ENCODE data around the gene TTC29.
"Not testable (repeated sequence)": the region's sequence is repeated elsewhere in the genome, so short reads cannot be mapped to it uniquely, and the experiment has no call there.

Gene TTC29

GRCh38 chr4:146674829-146675570, 270.7 kb downstream of the TTC29 start:
- CTCF ChIA-PET: no interaction called here
- H3K27ac ChIP-seq (ENCODE audit: extremely low read depth, low read depth, low read length): no peak overlapping the region
- no peaks in the 10 kb centered on the region for H3K36me3 ChIP-seq (ENCODE audit: control insufficient read depth in 2 of 2, insufficient read depth in 1 of 2, low read length in 2 of 2)
- H3K9me3 ChIP-seq (ENCODE audit: control insufficient read depth, insufficient read depth, low read depth, low read length): no peaks in the 10 kb centered on the region
- no peak overlapping the region for H3K4me3 ChIP-seq (ENCODE audit: low read depth, low read length)
- POLR2A ChIA-PET: no interaction called here
- TF ChIP-seq PATZ1 (tag by site-specific recombination; IDR thresholded peaks at IDR 0.05): no peak
- no peak for TF ChIP-seq ZBTB8A (tag by site-specific recombination; IDR thresholded peaks at IDR 0.05)
- no peak for TF ChIP-seq GLI2 (tag by site-specific recombination; IDR thresholded peaks at IDR 0.05; ENCODE audit: borderline replicate concordance, low read depth)
- no peak for TF ChIP-seq ZNF19 (tag by site-specific recombination; IDR thresholded peaks at IDR 0.05; ENCODE audit: low read depth)
- no peak for TF ChIP-seq ZNF629 (tag by site-specific recombination; IDR thresholded peaks at IDR 0.05)
- no peak for TF ChIP-seq ZNF324 (tag by site-specific recombination; IDR thresholded peaks at IDR 0.05)
- TF ChIP-seq ZNF335 (tag by site-specific recombination; conservative IDR thresholded peaks at IDR 0.05): no peak
- no peak for TF ChIP-seq KLF16 (tag by site-specific recombination; IDR thresholded peaks at IDR 0.05)
- no peak for TF ChIP-seq ZNF426 (tag by site-specific recombination; IDR thresholded peaks at IDR 0.05)
- no peak for TF ChIP-seq ZNF10 (tag by site-specific recombination; IDR thresholded peaks at IDR 0.05)
- TF ChIP-seq ZNF580 (tag by site-specific recombination; IDR thresholded peaks at IDR 0.05): no peak
- no peak for TF ChIP-seq BCL11B (tag by site-specific recombination; IDR thresholded peaks at IDR 0.05; ENCODE audit: low read depth)
- H3K4me1 ChIP-seq (ENCODE audit: control insufficient read depth, insufficient read depth, low read length): no peaks in the 10 kb centered on the region

GRCh38 chr4:146663968-146664311, 281.7 kb downstream of the TTC29 start:
- H3K4me3 ChIP-seq (ENCODE audit: low read depth, low read length); CTCF ChIA-PET; H3K27ac ChIP-seq (ENCODE audit: extremely low read depth, low read depth, low read length); H3K9me3 ChIP-seq (ENCODE audit: control insufficient read depth, insufficient read depth, low read depth, low read length); H3K4me1 ChIP-seq (ENCODE audit: control insufficient read depth, insufficient read depth, low read length); H3K36me3 ChIP-seq (ENCODE audit: control insufficient read depth in 2 of 2, insufficient read depth in 1 of 2, low read length in 2 of 2); POLR2A ChIA-PET: not testable (repeated sequence)

GRCh38 chr4:146661367-146661766, 284.3 kb downstream of the TTC29 start:
- no peaks in the 10 kb centered on the region for H3K4me1 ChIP-seq (ENCODE audit: control insufficient read depth, insufficient read depth, low read length)
- ChIA-PET CTCF (no interaction called here), POLR2A (no interaction called here)
- no peak overlapping the region for H3K4me3 ChIP-seq (ENCODE audit: low read depth, low read length)
- H3K36me3 ChIP-seq (ENCODE audit: control insufficient read depth in 2 of 2, insufficient read depth in 1 of 2, low read length in 2 of 2): no peaks in the 10 kb centered on the region
- H3K27ac ChIP-seq (ENCODE audit: extremely low read depth, low read depth, low read length): no peak overlapping the region
- H3K9me3 ChIP-seq (ENCODE audit: control insufficient read depth, insufficient read depth, low read depth, low read length): no peaks in the 10 kb centered on the region
- no peak for TF ChIP-seq ZNF624 (tag by site-specific recombination; IDR thresholded peaks at IDR 0.05)
- no peak for TF ChIP-seq ZNF24 (tag by site-specific recombination; IDR thresholded peaks at IDR 0.05)
- no peak for TF ChIP-seq MYNN (tag by site-specific recombination; IDR thresholded peaks at IDR 0.05; ENCODE audit: borderline replicate concordance)
- no peak for TF ChIP-seq ZSCAN23 (tag by site-specific recombination; IDR thresholded peaks at IDR 0.05)
- no peak for TF ChIP-seq HOXC10 (CRISPR knock-in tag; IDR thresholded peaks at IDR 0.05)
- no peak for TF ChIP-seq ZNF529 (tag by site-specific recombination; IDR thresholded peaks at IDR 0.05; ENCODE audit: insufficient replicate concordance)
- no peak for TF ChIP-seq ZNF48 (tag by site-specific recombination; IDR thresholded peaks at IDR 0.05)
- TF ChIP-seq ZBTB49 (tag by site-specific recombination; IDR thresholded peaks at IDR 0.05; ENCODE audit: low read depth): no peak
- TF ChIP-seq ZNF280D (tag by site-specific recombination; IDR thresholded peaks at IDR 0.05): no peak
- TF ChIP-seq ZNF366 (tag by site-specific recombination; conservative IDR thresholded peaks at IDR 0.05): no peak
- TF ChIP-seq SCRT1 (tag by site-specific recombination; IDR thresholded peaks at IDR 0.05; ENCODE audit: borderline replicate concordance): no peak
- TF ChIP-seq ZNF768 (tag by site-specific recombination; IDR thresholded peaks at IDR 0.05): no peak
- no peak for TF ChIP-seq ZNF707 (tag by site-specific recombination; IDR thresholded peaks at IDR 0.05)
- no peak for TF ChIP-seq ZNF621 (tag by site-specific recombination; IDR thresholded peaks at IDR 0.05)

Data from HEK293 (cell line).